GM19240 (cell line): ENCODE data around the gene TREML2.
"Not testable (repeated sequence)": the region's sequence is repeated elsewhere in the genome, so short reads cannot be mapped to it uniquely, and the experiment has no call there.

Source experiments
- DNase-seq: peaks from one replicate; pipeline ENCODE4 v3.0.0; 2011; ENCODE audit warnings: low spot score; ENCODE audit not compliant: insufficient read length

The TREML2 gene

GRCh38 chr6:41200901-41201763, at the start of gene TREML2:
TREML2 (minus strand) TSS chr6:41201149; CDS start chr6:41201008, 141 bp downstream.
- DNase-seq: no peak

GRCh38 chr6:41247882-41248705, 47.1 kb upstream of the TREML2 start:
- DNase-seq: no peak

GRCh38 chr6:41247288-41247865, 46.4 kb upstream of the TREML2 start:
- no peak for DNase-seq

GRCh38 chr6:41246529-41246928, 45.6 kb upstream of the TREML2 start:
- not testable (repeated sequence) for DNase-seq

GRCh38 chr6:41239467-41240159, 38.7 kb upstream of the TREML2 start:
- no peak for DNase-seq

GRCh38 chr6:41237128-41237527, 36.2 kb upstream of the TREML2 start:
- DNase-seq: no peak

GRCh38 chr6:41236276-41236675, 35.3 kb upstream of the TREML2 start:
- DNase-seq: no peak

- no peak for DNase-seq
Observed at GRCh38 chr6:41232667-41233066, 31.7 kb upstream of the TREML2 start.

GRCh38 chr6:41231246-41231645, 30.3 kb upstream of the TREML2 start:
- no peak for DNase-seq

GRCh38 chr6:41229721-41230120, 28.8 kb upstream of the TREML2 start:
- DNase-seq: no peak

- no peak for DNase-seq
Observed at GRCh38 chr6:41228616-41229015, 27.7 kb upstream of the TREML2 start.

GRCh38 chr6:41228096-41228495, 27.1 kb upstream of the TREML2 start, which contains the start of gene TREML4:
TREML4 (plus strand) TSS chr6:41228349; CDS start chr6:41228428, 79 bp downstream.
- DNase-seq: no peak

- DNase-seq: no peak
Observed at GRCh38 chr6:41226752-41227151, 25.8 kb upstream of the TREML2 start.

- DNase-seq: no peak
Observed at GRCh38 chr6:41224800-41225199, 23.9 kb upstream of the TREML2 start.

GRCh38 chr6:41222513-41222912, 21.6 kb upstream of the TREML2 start:
- DNase-seq: no peak

GRCh38 chr6:41222045-41222444, 21.1 kb upstream of the TREML2 start:
- DNase-seq: no peak

GRCh38 chr6:41216616-41217015, 15.7 kb upstream of the TREML2 start:
- DNase-seq: no peak

GRCh38 chr6:41215777-41216176, 14.8 kb upstream of the TREML2 start:
- DNase-seq: no peak

GRCh38 chr6:41214559-41215238, 13.8 kb upstream of the TREML2 start:
- DNase-seq: no peak

- DNase-seq: no peak
Observed at GRCh38 chr6:41209547-41210320, 8.8 kb upstream of the TREML2 start.
